Measurements from ENCODE around the gene NTM.

The NTM gene

GRCh38 chr11:131659931-131660330 lies 289.5 kb downstream of the NTM start:
- TF ChIP-seq CTCF (IDR thresholded peaks at IDR 0.05) (no peak), ZFX (IDR thresholded peaks at IDR 0.05; ENCODE audit: borderline replicate concordance) (no peak)
- H3K27ac ChIP-seq, result no peak overlapping the region

- no peak for TF ChIP-seq CTCF (IDR thresholded peaks at IDR 0.05)
- no peak for TF ChIP-seq ZFX (IDR thresholded peaks at IDR 0.05; ENCODE audit: borderline replicate concordance)
- H3K27ac ChIP-seq, result no peak overlapping the region
These were observed 290.7 kb downstream of the NTM start for GRCh38 chr11:131661132-131661531.

- TF ChIP-seq CTCF (IDR thresholded peaks at IDR 0.05) (no peak), ZFX (IDR thresholded peaks at IDR 0.05; ENCODE audit: borderline replicate concordance) (no peak)
- H3K27ac ChIP-seq, result no peak overlapping the region
These were observed 292.0 kb downstream of the NTM start for GRCh38 chr11:131662317-131662972.

GRCh38 chr11:131662993-131663392 lies 292.6 kb downstream of the NTM start:
- H3K27ac ChIP-seq, result no peak overlapping the region
- no peak for TF ChIP-seq CTCF (IDR thresholded peaks at IDR 0.05)
- TF ChIP-seq ZFX (IDR thresholded peaks at IDR 0.05; ENCODE audit: borderline replicate concordance), result no peak

- no peak overlapping the region for H3K27ac ChIP-seq
- TF ChIP-seq ZFX (IDR thresholded peaks at IDR 0.05; ENCODE audit: borderline replicate concordance), result no peak
- TF ChIP-seq CTCF (IDR thresholded peaks at IDR 0.05), result no peak
These were observed 293.2 kb downstream of the NTM start for GRCh38 chr11:131663405-131664200.

- no peak for TF ChIP-seq ZFX (IDR thresholded peaks at IDR 0.05; ENCODE audit: borderline replicate concordance)
- no peak for TF ChIP-seq CTCF (IDR thresholded peaks at IDR 0.05)
- H3K27ac ChIP-seq, result no peak overlapping the region
These were observed 293.9 kb downstream of the NTM start for GRCh38 chr11:131664293-131664692.

GRCh38 chr11:131664816-131665215 lies 294.4 kb downstream of the NTM start:
- TF ChIP-seq ZFX (IDR thresholded peaks at IDR 0.05; ENCODE audit: borderline replicate concordance), result no peak
- no peak for TF ChIP-seq CTCF (IDR thresholded peaks at IDR 0.05)
- no peak overlapping the region for H3K27ac ChIP-seq
